ENCODE data around the gene SERPINB13. TPM values are rescaled to one million over a fixed set of nuclear protein-coding genes. Genes with fewer than 3 reads are reported as not detected.
"Not testable (repeated sequence)": the region's sequence is repeated elsewhere in the genome, so short reads cannot be mapped to it uniquely, and the experiment has no call there.

Gene SERPINB13
- total RNA-seq, 4 donors from 2014 or later: 1.4 TPM; not detected in 3

DNA sequence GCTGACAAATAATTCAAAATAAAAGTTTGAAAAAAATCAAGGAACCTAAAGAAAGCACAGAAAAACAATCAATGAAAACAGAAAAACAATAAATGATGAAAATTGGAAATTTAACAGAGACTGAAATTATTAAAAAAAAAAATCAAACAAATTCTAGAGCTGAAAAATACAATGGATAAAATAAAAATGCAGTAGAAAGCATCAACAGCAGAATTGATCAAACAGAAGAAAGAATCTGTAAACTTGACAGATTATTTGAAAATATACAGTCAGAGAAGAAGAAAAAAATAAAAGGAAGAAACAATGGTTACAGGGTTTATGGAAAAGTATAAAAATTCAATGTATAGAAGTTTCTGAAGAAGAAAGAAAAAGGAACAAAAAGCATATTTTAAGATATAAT lies 40.7 kb downstream of the SERPINB13 start:
- no peaks in the 10 kb centered on the region for H3K27me3 ChIP-seq
- H3K9me3 ChIP-seq: peaks cover 6 to 7% of the 10 kb centered on the region in 2 donors
- DNase-seq: no peak
- TF ChIP-seq POLR2AphosphoS5 (IDR thresholded peaks at IDR 0.05) (no peak), EP300 (IDR thresholded peaks at IDR 0.05; ENCODE audit: low read depth) (no peak), POLR2A (IDR thresholded peaks at IDR 0.05) (no peak)
- TF ChIP-seq, protein P1, sequence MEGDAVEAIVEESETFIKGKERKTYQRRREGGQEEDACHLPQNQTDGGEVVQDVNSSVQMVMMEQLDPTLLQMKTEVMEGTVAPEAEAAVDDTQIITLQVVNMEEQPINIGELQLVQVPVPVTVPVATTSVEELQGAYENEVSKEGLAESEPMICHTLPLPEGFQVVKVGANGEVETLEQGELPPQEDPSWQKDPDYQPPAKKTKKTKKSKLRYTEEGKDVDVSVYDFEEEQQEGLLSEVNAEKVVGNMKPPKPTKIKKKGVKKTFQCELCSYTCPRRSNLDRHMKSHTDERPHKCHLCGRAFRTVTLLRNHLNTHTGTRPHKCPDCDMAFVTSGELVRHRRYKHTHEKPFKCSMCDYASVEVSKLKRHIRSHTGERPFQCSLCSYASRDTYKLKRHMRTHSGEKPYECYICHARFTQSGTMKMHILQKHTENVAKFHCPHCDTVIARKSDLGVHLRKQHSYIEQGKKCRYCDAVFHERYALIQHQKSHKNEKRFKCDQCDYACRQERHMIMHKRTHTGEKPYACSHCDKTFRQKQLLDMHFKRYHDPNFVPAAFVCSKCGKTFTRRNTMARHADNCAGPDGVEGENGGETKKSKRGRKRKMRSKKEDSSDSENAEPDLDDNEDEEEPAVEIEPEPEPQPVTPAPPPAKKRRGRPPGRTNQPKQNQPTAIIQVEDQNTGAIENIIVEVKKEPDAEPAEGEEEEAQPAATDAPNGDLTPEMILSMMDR (IDR thresholded peaks at IDR 0.05): no peak
- H3K27ac ChIP-seq: no peak overlapping the region
- intact Hi-C loops (cut with DNase I; ENCODE audit: low total_unique reads) (no loop called here), in situ Hi-C loops (cut with MboI; ENCODE audit: low pct_ligation_motif_present in 1 of 4, low pct_unique_long_range_greater_than_20kb in 1 of 4, low sequenced_read_pairs in 3 of 4) (no loop called here)
- no peaks in the 10 kb centered on the region for H3K36me3 ChIP-seq
- H3K4me1 ChIP-seq: no peaks in the 10 kb centered on the region
- no peak overlapping the region for H3K4me3 ChIP-seq

DNA sequence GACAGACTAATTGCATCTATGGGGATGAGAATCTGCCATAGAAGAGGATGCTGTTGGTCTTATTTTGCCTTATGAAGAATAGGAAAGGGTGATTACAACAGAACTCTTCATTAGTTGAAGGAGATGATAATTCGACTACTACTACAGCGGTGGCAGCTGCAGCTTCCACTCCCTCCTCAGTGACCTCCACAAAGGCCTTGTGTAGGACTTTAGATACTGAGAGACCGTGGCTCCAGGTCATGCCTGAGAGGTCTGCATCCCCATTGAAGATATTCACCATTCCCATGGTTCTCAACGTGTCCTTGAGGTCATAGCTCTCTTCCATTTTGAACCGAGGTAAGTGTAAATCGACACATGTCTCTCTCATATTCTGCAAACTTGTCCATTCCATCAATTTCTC lies 50.6 kb downstream of the SERPINB13 start:
- Histone ChIP-seq H3K27ac (no peak overlapping the region), H3K27me3 (no peaks in the 10 kb centered on the region), H3K9me3 (no peaks in the 10 kb centered on the region), H3K4me1 (no peaks in the 10 kb centered on the region), H3K36me3 (no peaks in the 10 kb centered on the region), H3K4me3 (no peak overlapping the region)
- in situ Hi-C loops (cut with MboI; ENCODE audit: low pct_ligation_motif_present in 1 of 4, low pct_unique_long_range_greater_than_20kb in 1 of 4, low sequenced_read_pairs in 3 of 4) (no loop called here), intact Hi-C loops (cut with DNase I; ENCODE audit: low total_unique reads) (no loop called here)
- 78 to 81% methylated on average over 6 of the region's 6 CpGs for WGBS, 2 donors (ENCODE audit: low coverage in 1 of 2)
- TF ChIP-seq EP300 (IDR thresholded peaks at IDR 0.05; ENCODE audit: low read depth): no peak
- TF ChIP-seq, protein P1 (IDR thresholded peaks at IDR 0.05): no peak
- DNase-seq: no peak

DNA sequence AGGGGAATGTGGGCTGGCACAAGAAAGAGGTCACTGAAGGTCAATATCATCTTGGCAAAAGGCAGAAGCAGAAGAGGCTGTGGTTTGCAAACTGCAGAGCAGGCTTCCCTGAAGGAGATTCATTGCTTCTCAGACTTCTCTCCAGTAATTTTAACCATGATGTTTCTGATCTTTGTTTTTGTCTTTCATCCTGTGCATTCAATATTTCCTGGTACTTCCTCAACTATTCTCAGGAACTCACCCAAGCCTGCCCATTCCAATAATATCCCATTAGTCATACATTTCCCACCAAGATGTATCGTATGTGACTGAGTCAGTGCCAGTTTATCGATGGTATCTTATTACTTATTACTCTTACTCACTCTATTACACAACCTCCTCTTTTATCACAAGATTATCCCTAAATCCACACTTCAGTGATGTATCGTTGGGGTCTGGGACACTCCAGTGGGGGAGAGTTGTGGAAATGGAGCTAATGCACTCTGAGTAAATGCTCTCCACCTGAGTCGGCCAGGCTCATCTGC lies 54.1 kb downstream of the SERPINB13 start:
- H3K4me1 ChIP-seq; H3K4me3 ChIP-seq; in situ Hi-C loops (cut with MboI; ENCODE audit: low pct_ligation_motif_present in 1 of 4, low pct_unique_long_range_greater_than_20kb in 1 of 4, low sequenced_read_pairs in 3 of 4); intact Hi-C loops (cut with DNase I; ENCODE audit: low total_unique reads); H3K27me3 ChIP-seq; H3K9me3 ChIP-seq; H3K27ac ChIP-seq; H3K36me3 ChIP-seq; DNase-seq: not testable (repeated sequence)
- WGBS, 2 donors (ENCODE audit: low coverage in 1 of 2): 89% methylated on average over 4 of the region's 4 CpGs; no CpG with 5 or more reads in 1 of the 2 donors

DNA sequence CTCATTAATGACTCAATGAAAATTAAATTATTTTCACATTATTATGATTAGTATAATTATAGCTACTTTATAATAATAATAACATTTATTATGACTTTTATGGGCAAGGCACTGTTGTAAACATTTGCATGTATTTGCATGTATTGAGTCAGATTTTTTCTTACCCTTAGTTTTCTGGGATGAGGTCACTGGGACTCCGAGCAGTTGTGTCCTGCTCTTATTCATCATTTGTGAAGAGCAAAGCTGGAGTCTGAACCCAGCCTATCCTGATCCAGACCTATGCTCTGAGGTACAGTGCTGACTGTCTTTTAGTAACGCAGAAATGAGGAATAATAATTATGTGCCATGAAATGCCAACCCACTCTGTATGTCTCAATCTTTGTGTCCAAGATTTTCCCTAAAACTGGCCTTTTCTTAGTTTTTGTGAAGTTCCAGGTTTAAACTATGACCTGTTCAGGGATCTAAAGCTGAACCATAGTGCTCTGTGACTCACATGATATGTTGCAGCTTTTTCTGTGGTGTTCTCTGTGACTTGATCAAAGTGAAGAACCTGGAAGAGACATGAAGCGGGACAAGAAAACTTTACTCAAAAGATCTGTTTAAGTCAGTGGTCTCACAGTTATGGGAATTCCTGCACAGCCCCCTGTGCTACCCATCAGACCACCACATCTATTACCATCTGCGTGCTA lies 55.7 kb downstream of the SERPINB13 start:
- H3K9me3 ChIP-seq; H3K4me1 ChIP-seq; H3K27me3 ChIP-seq; in situ Hi-C loops (cut with MboI; ENCODE audit: low pct_ligation_motif_present in 1 of 4, low pct_unique_long_range_greater_than_20kb in 1 of 4, low sequenced_read_pairs in 3 of 4); intact Hi-C loops (cut with DNase I; ENCODE audit: low total_unique reads); H3K36me3 ChIP-seq; DNase-seq; H3K27ac ChIP-seq; H3K4me3 ChIP-seq: not testable (repeated sequence)
- WGBS, 2 donors (ENCODE audit: low coverage in 1 of 2): 80 to 83% methylated on average over 3 to 4 of the region's 4 CpGs

DNA sequence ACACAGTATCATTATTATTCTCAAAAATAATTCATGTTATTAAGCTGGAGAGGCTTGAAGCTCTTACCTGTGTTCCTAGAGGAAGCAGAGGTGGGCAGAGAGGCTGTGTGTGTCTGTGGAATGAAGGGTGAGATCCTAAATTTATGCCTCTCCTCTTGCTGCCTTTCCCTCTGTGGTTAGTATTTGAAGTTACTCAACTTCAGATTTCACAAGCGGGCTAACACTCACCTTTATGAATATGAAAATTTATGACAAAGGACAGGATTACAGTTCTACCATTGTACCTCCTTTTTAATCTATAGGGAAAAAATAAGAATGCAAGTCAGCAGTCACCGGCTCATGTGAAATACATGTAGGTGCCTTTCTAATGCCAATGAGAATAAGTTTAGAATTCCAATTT lies 57.0 kb downstream of the SERPINB13 start, which contains the start of gene SERPINB4:
Gene SERPINB4 (minus strand): TSS at position 115 of the 400 bp plus-strand sequence. CDS start 679 bp downstream, outside the sequence.
- intact Hi-C loops (cut with DNase I; ENCODE audit: low total_unique reads); DNase-seq; H3K27me3 ChIP-seq; H3K9me3 ChIP-seq; H3K4me1 ChIP-seq; H3K36me3 ChIP-seq; H3K4me3 ChIP-seq; in situ Hi-C loops (cut with MboI; ENCODE audit: low pct_ligation_motif_present in 1 of 4, low pct_unique_long_range_greater_than_20kb in 1 of 4, low sequenced_read_pairs in 3 of 4); H3K27ac ChIP-seq: not testable (repeated sequence)
- WGBS, 2 donors (ENCODE audit: low coverage in 1 of 2): 80% methylated on average over 1 of the region's 2 CpGs; no CpG with 5 or more reads in 1 of the 2 donors

DNA sequence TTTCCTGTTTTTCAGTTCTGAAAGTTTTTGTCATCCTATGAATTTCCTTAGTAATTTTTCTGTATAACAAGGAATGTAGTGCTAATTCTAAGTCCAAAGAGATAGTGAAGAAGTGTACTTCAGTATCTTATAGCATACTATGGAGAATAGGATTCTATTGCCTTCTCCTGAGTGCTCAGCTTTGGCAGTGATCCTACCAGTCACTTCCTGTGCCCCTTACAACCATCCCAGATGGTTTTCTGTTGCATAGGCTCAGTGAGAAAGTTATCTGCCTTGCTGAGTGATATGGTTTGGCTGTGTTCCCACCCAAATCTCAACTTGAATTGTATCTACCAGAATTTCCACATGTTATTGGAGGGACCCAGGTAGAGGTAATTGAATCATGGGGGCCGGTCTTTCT lies 57.6 kb downstream of the SERPINB13 start:
- H3K27me3 ChIP-seq; in situ Hi-C loops (cut with MboI; ENCODE audit: low pct_ligation_motif_present in 1 of 4, low pct_unique_long_range_greater_than_20kb in 1 of 4, low sequenced_read_pairs in 3 of 4); H3K4me1 ChIP-seq; H3K27ac ChIP-seq; H3K9me3 ChIP-seq; H3K36me3 ChIP-seq; H3K4me3 ChIP-seq; DNase-seq; intact Hi-C loops (cut with DNase I; ENCODE audit: low total_unique reads): not testable (repeated sequence)
- WGBS, 2 donors (ENCODE audit: low coverage in 1 of 2): 87% methylated on average over 1 of the region's 1 CpG; no CpG with 5 or more reads in 1 of the 2 donors

Measured in transverse colon (tissue), 4 donors.